ENCODE measurements around the gene CBR3. TPM values are rescaled to one million over a fixed set of nuclear protein-coding genes. Genes with fewer than 3 reads are reported as not detected.

The CBR3 gene
- total and polyA plus RNA-seq, 9 of the 15 experiments (the other 6 are each of a cell fraction or from before 2014, with no cell fraction given): not detected

- TF ChIP-seq POLR2G (IDR thresholded peaks at IDR 0.05; ENCODE audit: low read depth, low read length) (no peak), GABPA (tag; conservative IDR thresholded peaks at IDR 0.05; ENCODE audit: low read depth) (peak; percentile 90), ZBTB1 (CRISPR knock-in tag; IDR thresholded peaks at IDR 0.05; ENCODE audit: borderline replicate concordance, low read depth) (0 out of 2 replicates have a peak, but pooled peaks have one; percentile 34), ZNF644 (tag; IDR thresholded peaks at IDR 0.05; ENCODE audit: low read depth) (no peak), MTA3 (IDR thresholded peaks at IDR 0.05; ENCODE audit: borderline replicate concordance) (no peak), ZNF143 (CRISPR knock-in tag; IDR thresholded peaks at IDR 0.05) (no peak), RBM14 (IDR thresholded peaks at IDR 0.05; ENCODE audit: borderline replicate concordance, insufficient read depth, low read depth, low read length) (no peak), MCM7 (IDR thresholded peaks at IDR 0.05) (no peak), CHCHD3 (CRISPR knock-in tag; IDR thresholded peaks at IDR 0.05) (no peak), ZNF695 (CRISPR knock-in tag; IDR thresholded peaks at IDR 0.05) (no peak), POU5F1 (IDR thresholded peaks at IDR 0.05; ENCODE audit: borderline replicate concordance, low read depth, low read length, partially characterized antibody) (no peak), CREB1 (IDR thresholded peaks at IDR 0.05) (no peak), CREB1 (CRISPR knock-in tag; IDR thresholded peaks at IDR 0.05) (no peak), NR2C2 (CRISPR knock-in tag; IDR thresholded peaks at IDR 0.05) (no peak), NR2C2 (tag; IDR thresholded peaks at IDR 0.05) (peak; percentile 76), CSDE1 (IDR thresholded peaks at IDR 0.05) (no peak), CTBP1 (IDR thresholded peaks at IDR 0.05; ENCODE audit: borderline replicate concordance) (peak; percentile 57; the same call in 1 of the 2 replicates), BCL6 (CRISPR knock-in tag; IDR thresholded peaks at IDR 0.05) (no peak), ZNF561 (CRISPR knock-in tag; conservative IDR thresholded peaks at IDR 0.05) (no peak), ARID3A (IDR thresholded peaks at IDR 0.05; ENCODE audit: borderline replicate concordance, low read depth, low read length) (no peak), GTF2E2 (tag; IDR thresholded peaks at IDR 0.05) (peak; percentile 73; the same call in 1 of the 2 replicates), ZFP1 (CRISPR knock-in tag; IDR thresholded peaks at IDR 0.05) (no peak), ZHX1 (conservative IDR thresholded peaks at IDR 0.05; ENCODE audit: low read length) (no peak), PTTG1 (tag; IDR thresholded peaks at IDR 0.05; ENCODE audit: low read depth) (no peak), SOX6 (IDR thresholded peaks at IDR 0.05) (peak; percentile 66; the same call in 1 of the 2 replicates), ESRRA (IDR thresholded peaks at IDR 0.05; ENCODE audit: borderline replicate concordance, low read depth) (peak; percentile 79)
Measured at GRCh38 chr21:36149788-36150711, 15.2 kb downstream of the CBR3 start (continued).

All from K562 (cell line).